ENCODE measurements around the gene METTL1. TPM values are rescaled to one million over a fixed set of nuclear protein-coding genes. Genes with fewer than 3 reads are reported as not detected.

METTL1 gene
- total RNA-seq, 3 donors from 2014 or later, result 10.1 to 15.3 (median 10.6) TPM

Small RNA genes within 50 kb of the gene (microRNA-seq; reads per million reads assigned to microRNA genes)
- not detected for gene MIR6759

Other genes with a start within 250 kb of the METTL1 start
- 100 to 1,000 TPM; 116 to 137 (median 120) TPM for gene MBD6, start 249.3 kb downstream of the METTL1 start, total RNA-seq
- 100 to 1,000 TPM; 138 to 140 (median 140) TPM for gene DCTN2, start 224.9 kb downstream of the METTL1 start, total RNA-seq
- 1 to 10 TPM in 2 of 3 donors, under 1 TPM in 1; 0.61 to 9.1 (median 1.2) TPM for gene KIF5A, start 222.1 kb downstream of the METTL1 start, total RNA-seq
- 10 to 100 TPM; 39.0 to 55.5 (median 54.2) TPM for gene PIP4K2C, start 180.9 kb downstream of the METTL1 start, total RNA-seq
- 10 to 100 TPM in 1 of 3 donors, 1 to 10 TPM in 2; 4.3 to 65.5 (median 7.0) TPM for gene DTX3, start 167.3 kb downstream of the METTL1 start, total RNA-seq
- 100 to 1,000 TPM in 1 of 3 donors, 10 to 100 TPM in 1, 1 to 10 TPM in 1; 5.0 to 129 (median 11.0) TPM for gene ARHGEF25, start 160.7 kb downstream of the METTL1 start, total RNA-seq
- gene B4GALNT1, start 138.9 kb downstream of the METTL1 start, total RNA-seq, result 1 to 10 TPM in 1 of 3 donors, under 1 TPM in 2; 0.64 to 2.2 (median 0.65) TPM
- gene OS9, start 78.0 kb downstream of the METTL1 start, total RNA-seq, result 100 to 1,000 TPM; 230 to 282 (median 282) TPM
- gene AGAP2, start 33.4 kb downstream of the METTL1 start, total RNA-seq, result 1 to 10 TPM; 1.3 to 2.7 (median 2.2) TPM
- 10 to 100 TPM; 29.2 to 39.8 (median 30.5) TPM for gene TSPAN31, start 27.1 kb downstream of the METTL1 start, total RNA-seq
- gene CDK4, start 19.8 kb downstream of the METTL1 start, total RNA-seq, result 10 to 100 TPM; 41.4 to 62.7 (median 60.2) TPM
- 10 to 100 TPM; 10.5 to 15.1 (median 11.7) TPM for gene MARCHF9, start 17.0 kb downstream of the METTL1 start, total RNA-seq
- gene CYP27B1, start 5.0 kb downstream of the METTL1 start, total RNA-seq, result 1 to 10 TPM; 1.2 to 2.1 (median 1.4) TPM
- 1 to 10 TPM; 5.3 to 7.3 (median 6.2) TPM for gene EEF1AKMT3, start 509 bp upstream of the METTL1 start, total RNA-seq
- gene TSFM, start 10.7 kb upstream of the METTL1 start, total RNA-seq, result 10 to 100 TPM; 26.1 to 32.9 (median 29.0) TPM
- 10 to 100 TPM; 12.2 to 13.6 (median 13.3) TPM for gene AVIL, start 46.6 kb upstream of the METTL1 start, total RNA-seq
- 100 to 1,000 TPM; 220 to 339 (median 256) TPM for gene CTDSP2, start 74.6 kb upstream of the METTL1 start, total RNA-seq
- 10 to 100 TPM; 13.7 to 19.0 (median 15.3) TPM for gene ATP23, start 169.5 kb upstream of the METTL1 start, total RNA-seq